Kidney tubule cell (primary cell): ENCODE data around the gene SUSD3.
A peak's percentile ranks its signal among the peaks of the same experiment; 100 is the strongest.
"Not testable (repeated sequence)": the region's sequence is repeated elsewhere in the genome, so short reads cannot be mapped to it uniquely, and the experiment has no call there.

Experiments
- DNase-seq: peaks from one replicate; pipeline ENCODE4 v3.0.0-alpha.2; 2018; ENCODE audit warnings: low spot score

Gene SUSD3

GRCh38 chr9:93058355-93059010 lies at the start of gene SUSD3:
TSS of gene SUSD3 (plus strand) at chr9:93058701. CDS start at chr9:93058743, 42 bp downstream.
- peak; percentile 76 for DNase-seq

- DNase-seq = no peak
These were observed 49.0 kb upstream of the SUSD3 start for GRCh38 chr9:93009337-93010015.

- no peak for DNase-seq
These were observed 48.4 kb upstream of the SUSD3 start for GRCh38 chr9:93010056-93010455.

GRCh38 chr9:93010704-93011103 lies 47.8 kb upstream of the SUSD3 start:
- DNase-seq = no peak

- no peak for DNase-seq
These were observed 47.4 kb upstream of the SUSD3 start for GRCh38 chr9:93011114-93011513.

GRCh38 chr9:93012963-93013855 lies 45.3 kb upstream of the SUSD3 start:
- no peak for DNase-seq

GRCh38 chr9:93013856-93014582 lies 44.5 kb upstream of the SUSD3 start:
- DNase-seq = no peak

- not testable (repeated sequence) for DNase-seq
These were observed 43.3 kb upstream of the SUSD3 start for GRCh38 chr9:93015190-93015589.

GRCh38 chr9:93017621-93018020 lies 40.9 kb upstream of the SUSD3 start:
- no peak for DNase-seq

GRCh38 chr9:93020151-93020550 lies 38.4 kb upstream of the SUSD3 start:
- DNase-seq = no peak

- no peak for DNase-seq
These were observed 37.5 kb upstream of the SUSD3 start for GRCh38 chr9:93020771-93021670.

GRCh38 chr9:93022066-93022465 lies 36.4 kb upstream of the SUSD3 start:
- no peak for DNase-seq

GRCh38 chr9:93022721-93023520 lies 35.6 kb upstream of the SUSD3 start:
- DNase-seq = no peak

- no peak for DNase-seq
These were observed 35.0 kb upstream of the SUSD3 start for GRCh38 chr9:93023521-93023815.

- no peak for DNase-seq
These were observed 33.9 kb upstream of the SUSD3 start for GRCh38 chr9:93024646-93024910.

GRCh38 chr9:93024986-93025630 lies 33.4 kb upstream of the SUSD3 start:
- DNase-seq = no peak

- no peak for DNase-seq
These were observed 32.8 kb upstream of the SUSD3 start for GRCh38 chr9:93025736-93026135.

GRCh38 chr9:93026640-93027039 lies 31.9 kb upstream of the SUSD3 start:
- no peak for DNase-seq

GRCh38 chr9:93027750-93028149 lies 30.8 kb upstream of the SUSD3 start:
- DNase-seq = no peak

GRCh38 chr9:93028448-93029006 lies 30.0 kb upstream of the SUSD3 start:
- DNase-seq = no peak
